Measurements from ENCODE around the gene APOBEC2.
A peak's percentile ranks its signal among the peaks of the same experiment; 100 is the strongest.
"Not testable (repeated sequence)": the region's sequence is repeated elsewhere in the genome, so short reads cannot be mapped to it uniquely, and the experiment has no call there.

The APOBEC2 gene

DNA sequence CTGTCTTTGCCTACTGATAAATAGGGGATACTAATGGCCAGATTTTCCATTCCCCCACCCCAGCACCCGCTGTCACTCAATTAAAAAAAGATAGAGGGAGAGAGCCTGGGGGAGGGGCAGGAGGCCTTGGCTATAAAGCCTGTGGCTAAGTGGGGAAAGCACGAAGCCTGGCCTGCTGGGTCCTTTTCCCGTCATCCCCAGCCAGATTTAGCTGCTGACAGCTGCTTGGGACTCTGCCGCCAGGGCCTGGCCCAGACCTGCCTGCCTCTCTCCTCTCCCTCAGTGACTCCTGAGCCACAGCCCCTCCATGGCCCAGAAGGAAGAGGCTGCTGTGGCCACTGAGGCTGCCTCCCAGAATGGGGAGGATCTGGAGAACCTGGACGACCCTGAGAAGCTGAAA lies at the start of gene APOBEC2:
Gene APOBEC2 (plus strand): TSS at position 162 of the 400 bp plus-strand sequence. CDS start 146 bp downstream, at position 308.
- DNase-seq (ENCODE audit: low spot score): no peak

DNA sequence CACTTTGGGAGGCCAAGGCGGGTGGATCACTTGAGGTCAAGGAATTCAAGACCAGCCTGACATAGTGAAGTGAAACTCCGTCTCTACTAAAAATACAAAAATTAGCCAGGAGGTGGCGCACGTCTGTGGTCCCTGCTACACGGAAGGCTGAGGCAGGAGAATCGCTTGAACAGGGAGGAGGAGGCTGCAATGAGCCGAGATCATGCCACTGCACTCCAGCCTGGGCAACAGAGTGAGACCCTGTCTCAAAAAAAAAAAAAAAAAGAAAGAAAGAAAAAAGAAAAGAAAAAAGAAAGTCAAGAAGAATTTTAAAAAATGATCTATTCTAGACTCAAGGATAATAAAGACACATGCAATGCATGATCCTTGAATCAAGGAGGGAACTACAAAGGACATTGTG lies 46.8 kb upstream of the APOBEC2 start:
- peak; percentile 43 for DNase-seq (ENCODE audit: low spot score)

DNA sequence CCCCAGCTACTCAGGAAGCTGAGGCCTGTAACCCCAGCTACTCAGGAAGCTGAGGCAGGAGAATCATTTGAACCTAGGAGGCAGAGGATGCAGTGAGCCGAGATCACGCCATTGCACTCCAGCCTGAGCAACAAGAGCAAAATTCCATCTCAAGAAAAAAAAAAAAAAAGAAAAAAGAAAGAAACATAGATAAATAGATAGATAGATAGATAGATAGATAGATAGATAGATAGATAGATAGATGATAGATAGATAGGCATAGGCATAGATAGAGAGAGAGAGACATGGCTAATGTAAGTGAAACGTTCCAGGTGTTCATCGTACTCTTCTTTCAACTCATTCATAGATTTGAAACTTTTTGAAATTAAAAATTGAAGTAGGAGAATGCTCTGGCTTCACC lies 46.0 kb upstream of the APOBEC2 start:
- DNase-seq (ENCODE audit: low spot score): not testable (repeated sequence)

GRCh38 chr6:41008011-41008410 lies 45.0 kb upstream of the APOBEC2 start:
- no peak for DNase-seq (ENCODE audit: low spot score)

- no peak for DNase-seq (ENCODE audit: low spot score)
These were observed 43.3 kb upstream of the APOBEC2 start for GRCh38 chr6:41009669-41010068.

GRCh38 chr6:41011673-41012072 lies 41.3 kb upstream of the APOBEC2 start:
- no peak for DNase-seq (ENCODE audit: low spot score)

DNA sequence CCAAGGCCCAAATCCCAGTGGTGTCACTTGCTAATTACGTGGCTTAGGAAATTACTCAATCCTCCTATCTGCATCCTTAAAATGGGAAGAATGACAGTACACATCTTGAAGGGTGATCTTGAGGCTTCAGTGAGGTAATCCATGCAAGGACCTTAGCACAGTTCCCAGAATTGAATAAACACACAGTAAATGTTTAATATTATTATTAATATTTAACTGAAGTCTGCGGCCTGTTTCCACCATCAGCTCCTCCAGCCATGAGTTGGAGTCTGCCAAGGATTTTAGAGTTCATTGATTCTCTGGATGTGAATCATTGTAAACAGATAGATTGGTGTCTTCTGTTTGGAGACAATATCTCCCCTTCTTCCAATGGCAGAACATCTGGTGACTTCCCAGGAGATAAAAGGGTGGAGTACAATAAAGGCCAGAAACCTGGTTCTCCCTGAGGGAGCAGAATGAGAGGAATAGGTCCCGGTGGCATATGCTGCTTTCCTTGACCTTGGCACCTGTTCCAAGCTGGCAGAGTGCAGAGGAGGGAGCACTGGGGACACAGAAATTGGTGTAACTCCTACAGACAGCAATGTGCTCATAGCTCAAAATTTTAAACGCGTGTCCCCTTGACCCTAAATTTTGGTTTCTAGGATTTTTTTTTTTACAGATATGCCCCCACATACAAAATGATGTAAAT lies 39.4 kb upstream of the APOBEC2 start:
- DNase-seq (ENCODE audit: low spot score): no peak

- no peak for DNase-seq (ENCODE audit: low spot score)
These were observed 38.2 kb upstream of the APOBEC2 start for GRCh38 chr6:41014780-41015179.

- not testable (repeated sequence) for DNase-seq (ENCODE audit: low spot score)
These were observed 37.1 kb upstream of the APOBEC2 start for GRCh38 chr6:41015860-41016259.

DNA sequence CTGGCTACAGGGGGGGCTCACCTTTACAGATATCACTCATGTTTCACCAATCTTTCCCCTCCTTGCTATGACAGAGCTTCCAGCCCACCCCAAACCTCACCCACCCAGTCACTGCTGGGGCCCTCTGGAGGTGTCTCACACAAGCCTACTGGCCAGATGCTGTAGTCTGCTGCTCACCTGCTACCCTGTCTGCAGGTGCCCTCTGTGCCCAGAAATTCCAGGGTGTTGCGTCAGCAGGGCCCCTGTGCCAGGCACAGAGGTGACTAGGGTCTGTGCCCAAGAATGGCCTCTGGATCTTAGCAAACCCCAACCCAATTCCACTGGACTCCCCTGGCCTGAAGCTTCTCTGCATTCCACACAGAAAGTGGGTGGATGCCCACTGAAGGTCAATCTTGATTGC lies 35.3 kb upstream of the APOBEC2 start:
- DNase-seq (ENCODE audit: low spot score): no peak

DNA sequence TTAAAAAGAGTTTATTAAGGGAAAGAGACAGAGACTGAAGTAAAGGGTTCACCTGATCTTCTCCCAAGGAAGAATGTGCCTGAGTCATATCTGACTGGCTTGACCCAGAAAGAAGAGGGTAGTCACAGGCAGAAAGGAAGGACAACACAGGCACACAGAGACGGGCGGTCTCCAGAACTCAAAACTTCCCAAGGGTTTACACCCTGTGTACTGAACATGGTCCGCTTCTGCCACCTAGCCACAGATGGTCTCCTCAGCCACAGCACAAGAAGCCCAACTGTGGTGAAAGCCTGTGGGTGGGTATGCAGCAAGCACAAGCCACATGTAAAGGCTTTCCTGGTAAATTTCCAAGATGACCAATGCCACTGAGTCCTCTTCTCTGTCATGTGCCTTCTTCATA lies 31.2 kb upstream of the APOBEC2 start:
- no peak for DNase-seq (ENCODE audit: low spot score)

- DNase-seq (ENCODE audit: low spot score): no peak
These were observed 30.7 kb upstream of the APOBEC2 start for GRCh38 chr6:41022294-41022693.

- DNase-seq (ENCODE audit: low spot score): no peak
These were observed 29.9 kb upstream of the APOBEC2 start for GRCh38 chr6:41023114-41023513.

GRCh38 chr6:41025966-41026530 lies 27.0 kb upstream of the APOBEC2 start:
- DNase-seq (ENCODE audit: low spot score): no peak

DNA sequence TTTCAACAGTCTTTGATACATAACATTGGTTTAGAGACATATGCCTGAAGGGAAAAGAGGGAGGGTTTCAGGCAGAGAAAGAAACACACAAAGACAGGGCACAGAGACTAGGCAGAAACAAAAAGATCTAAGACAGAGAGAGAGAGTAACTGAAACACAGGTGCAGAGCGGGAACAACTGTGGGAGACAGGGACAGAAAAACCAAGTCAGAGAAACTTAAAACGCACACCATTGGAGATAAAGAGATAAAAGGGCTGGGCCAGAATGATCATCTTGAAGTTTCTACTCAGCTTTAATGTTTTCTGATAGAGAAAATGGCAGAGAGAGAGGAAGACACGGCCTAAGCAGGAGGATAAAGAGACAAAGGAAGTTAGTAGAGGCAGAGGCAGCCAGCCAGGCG lies 25.8 kb upstream of the APOBEC2 start:
- DNase-seq (ENCODE audit: low spot score): no peak

DNA sequence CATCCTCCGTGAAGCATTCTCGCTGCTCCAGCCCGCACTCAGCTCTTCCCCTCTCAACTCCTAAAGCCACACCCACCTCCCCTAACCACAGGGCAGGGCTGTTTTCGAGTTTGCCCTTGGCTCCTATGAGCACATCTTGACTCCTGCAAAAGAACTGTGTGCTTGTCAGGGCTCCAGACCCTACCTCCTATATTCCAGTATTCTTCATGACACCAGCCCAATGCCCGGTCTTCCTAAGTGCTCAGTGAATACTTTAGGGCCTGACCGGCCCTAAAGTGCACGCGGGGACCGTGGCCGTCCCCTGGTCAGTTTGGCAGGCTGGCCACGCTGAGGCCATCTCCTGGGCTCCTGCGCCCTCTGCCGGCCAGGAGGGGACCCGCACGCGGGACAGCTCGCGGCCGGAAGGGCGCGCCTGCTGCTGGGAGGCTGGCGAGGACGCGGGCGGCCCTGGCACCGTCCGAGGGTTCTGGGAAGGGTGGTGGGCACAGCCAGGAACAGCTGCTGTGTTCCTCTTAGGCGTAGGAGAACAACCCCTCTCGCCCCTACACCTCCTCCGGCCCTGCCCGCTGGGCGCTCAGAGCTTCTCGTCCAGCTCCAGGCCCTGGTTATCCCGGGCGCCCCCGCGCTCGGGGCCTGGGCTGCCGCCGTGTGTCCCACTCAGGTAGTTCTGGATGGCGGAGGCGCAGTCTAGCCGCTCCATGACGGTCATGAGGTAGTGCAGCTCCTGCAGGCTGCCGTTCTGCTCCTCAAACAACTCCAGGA lies 25.0 kb upstream of the APOBEC2 start:
- DNase-seq (ENCODE audit: low spot score): peak; percentile 92

GRCh38 chr6:41028561-41029412 lies 24.2 kb upstream of the APOBEC2 start:
- DNase-seq (ENCODE audit: low spot score): no peak

DNA sequence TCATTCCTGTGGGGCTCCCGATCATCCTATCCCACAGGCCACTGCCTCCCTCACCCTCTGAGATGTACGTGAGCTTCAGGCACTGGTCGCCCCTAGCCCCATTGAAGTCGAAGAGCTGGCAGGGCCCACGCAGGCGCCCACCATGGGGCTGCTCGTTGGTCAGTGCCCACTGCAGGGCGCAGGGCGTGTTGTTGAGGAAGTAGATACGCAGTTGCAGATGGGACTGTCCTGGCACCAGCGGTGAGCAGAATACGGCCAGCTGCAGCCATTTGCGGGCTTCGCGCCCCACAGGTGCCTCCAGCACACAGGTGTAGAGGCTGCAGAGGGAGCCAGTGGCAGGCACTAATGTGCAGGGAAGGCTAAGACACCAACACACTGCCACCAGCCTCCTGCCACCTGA lies 20.2 kb upstream of the APOBEC2 start:
- no peak for DNase-seq (ENCODE audit: low spot score)

- no peak for DNase-seq (ENCODE audit: low spot score)
These were observed 19.2 kb upstream of the APOBEC2 start for GRCh38 chr6:41033776-41034175.

- DNase-seq (ENCODE audit: low spot score): no peak
These were observed 16.8 kb upstream of the APOBEC2 start for GRCh38 chr6:41036186-41036585.

DNA sequence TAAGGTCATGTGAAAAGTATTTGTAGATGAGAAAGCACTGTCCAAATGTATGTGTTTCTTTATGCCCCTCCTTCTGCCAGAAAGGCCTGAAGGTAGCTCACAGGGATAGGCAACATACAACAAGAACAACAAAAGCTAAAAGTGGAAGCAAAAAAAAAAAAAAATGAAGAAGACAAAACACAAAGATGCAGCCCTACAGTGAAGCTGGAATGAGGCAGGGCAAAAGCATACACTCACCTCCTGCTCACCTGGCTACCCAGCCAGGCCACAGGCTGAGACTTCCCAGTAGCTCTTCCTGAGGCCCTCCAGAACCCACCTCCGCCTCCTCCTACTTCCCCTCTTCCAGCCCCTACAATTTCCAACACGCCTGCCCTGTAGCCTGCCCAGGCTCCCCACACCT lies 16.4 kb upstream of the APOBEC2 start:
- no peak for DNase-seq (ENCODE audit: low spot score)

Measured in D341Med (cell line).